ENCODE results near the gene ZCCHC4.

GRCh38 chr4:25386926-25387325 lies 74.4 kb downstream of the ZCCHC4 start:
- TF ChIP-seq CTCF (IDR thresholded peaks at IDR 0.05; ENCODE audit: control extremely low read depth in 1 of 3, insufficient read depth in 1 of 3, low read depth in 1 of 3, low read length in 3 of 3) (no peak), CBX5 (IDR thresholded peaks at IDR 0.05; ENCODE audit: low read depth, low read length) (no peak), MAX (IDR thresholded peaks at IDR 0.05) (no peak)
